Panc1 (cell line): Measurements from ENCODE around the gene LNX1.

Source experiments
- CTCF ChIP-seq: fragments of 450-650 bp; IDR thresholded peaks from 2 replicates; pipeline ENCODE4 v1.5.1; 2017; ENCODE audit warnings: mild to moderate bottlenecking
- POLR2AphosphoS5 ChIP-seq: IDR thresholded peaks from 2 replicates; pipeline ENCODE4 v1.6.1; 2012; ENCODE audit warnings: mild to moderate bottlenecking, low read depth, low read length, moderate library complexity
- REST ChIP-seq, 2 experiments: IDR thresholded peaks; 2 replicates each; pipeline ENCODE4 v1.6.1; 2011 to 2012; ENCODE audit warnings: low read depth in 2 of 2, control low read depth in 1 of 2, low read length in 1 of 2, mild to moderate bottlenecking in 1 of 2, moderate library complexity in 1 of 2; ENCODE audit not compliant: insufficient read depth in 1 of 2
- SIN3A ChIP-seq: IDR thresholded peaks from 2 replicates; pipeline ENCODE4 v1.6.1; 2012; ENCODE audit warnings: low read depth, mild to moderate bottlenecking, low read length, moderate library complexity, borderline replicate concordance; ENCODE audit not compliant: insufficient read depth
- TCF7L2 ChIP-seq: IDR thresholded peaks from 2 replicates; pipeline ENCODE4 v1.6.1; 2011; ENCODE audit warnings: mild to moderate bottlenecking, low read depth, low read length, inconsistent platforms

DNA sequence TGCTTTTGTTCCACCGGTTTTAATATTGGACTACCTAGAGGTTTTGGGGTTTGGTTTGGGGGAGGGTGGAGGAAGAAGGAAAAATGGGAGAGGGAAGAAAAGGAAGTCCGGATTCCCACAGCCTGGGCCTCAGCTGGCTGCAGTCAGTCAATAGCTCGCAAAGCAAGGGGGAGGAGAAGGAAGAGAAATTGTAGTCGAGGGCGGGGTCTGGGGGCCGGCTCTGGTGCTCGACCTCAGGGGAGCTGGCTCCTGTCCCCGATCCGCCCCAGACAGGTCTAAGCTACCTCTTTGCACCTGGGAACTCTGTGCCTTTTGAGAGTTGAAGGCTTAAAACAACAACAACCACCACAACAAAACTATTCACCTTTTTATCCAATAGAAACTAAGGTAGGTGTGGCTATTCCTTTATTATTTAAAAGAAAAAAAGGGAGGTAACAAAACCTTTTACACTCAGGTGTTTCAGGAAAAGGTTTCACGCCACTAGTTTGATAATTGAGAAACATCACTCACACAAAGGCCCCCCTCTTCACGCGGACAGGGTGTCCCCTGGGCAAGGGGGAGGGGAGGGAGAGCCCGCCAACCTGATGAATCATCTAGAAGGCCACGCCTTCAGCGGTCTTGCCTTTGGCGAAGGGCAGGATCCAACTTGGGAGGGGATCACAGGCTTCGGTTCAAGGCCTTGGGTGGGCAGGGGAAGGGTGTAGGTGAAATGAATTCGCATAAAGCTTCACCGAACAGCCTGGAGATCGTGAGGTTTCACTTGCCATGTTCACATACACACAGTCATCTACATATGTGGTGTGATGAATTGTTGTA, 1.6 kb upstream of the LNX1 start:
- TF ChIP-seq CTCF, result no peak
- no peak for TF ChIP-seq POLR2AphosphoS5
- no peak for TF ChIP-seq TCF7L2
- TF ChIP-seq REST (IDR thresholded peaks at IDR 0.05; ENCODE audit: insufficient read depth in 1 of 2, low read depth in 2 of 2, low read length in 1 of 2), result no peak
- TF ChIP-seq SIN3A, result no peak
